PC-9 (cell line): ENCODE results near the gene GSC2. TPM values are rescaled to one million over a fixed set of nuclear protein-coding genes. Genes with fewer than 3 reads are reported as not detected.

Experiments used
- BruUV-seq: library from RNA; stranded (reverse); fragments of 400-500 nt; replicated peaks from 2 replicates; lab custom pipeline; 2021; lab: Mats Ljungman, UMichigan
- CTCF ChIA-PET: fragments of 300-600 bp; sonication (Branson Sonifier 250); formaldehyde crosslinking; loops from one replicate; lab custom pipeline; 2022; ENCODE audit warnings: antibody characterized with exemption; lab: Charles Lee
- POLR2A ChIA-PET: fragments of 300-600 bp; sonication (Branson Sonifier 250); formaldehyde crosslinking; loops from one replicate; lab custom pipeline; 2022; ENCODE audit warnings: antibody characterized with exemption; ENCODE audit not compliant: unreplicated experiment; lab: Charles Lee
- DNase-seq, 2 experiments: peaks; one replicate each; pipeline versions ENCODE4 v3.0.0 to v3.0.0-alpha.2; 2015 to 2022; ENCODE audit warnings: mixed read lengths in 1 of 2
- H2AFZ ChIP-seq: fragments of 200-600 bp; sonication (generic); 2 replicates; pipeline ENCODE4 v1.8.1; 2017; ENCODE audit warnings: antibody characterized with exemption
- H3F3A ChIP-seq: fragments of 200-600 bp; sonication (generic); 2 replicates; pipeline ENCODE4 v1.8.1; 2017; ENCODE audit warnings: antibody characterized with exemption, mild to moderate bottlenecking, low read depth; ENCODE audit not compliant: insufficient read depth
- H3K27ac ChIP-seq: fragments of 200-600 bp; sonication (generic); 2 replicates; pipeline ENCODE4 v1.6.1; 2016; ENCODE audit warnings: mixed run types
- H3K27me3 ChIP-seq: fragments of 200-600 bp; sonication (generic); 2 replicates; pipeline ENCODE4 v1.6.1; 2016; ENCODE audit warnings: low read depth, mixed run types; ENCODE audit not compliant: insufficient read depth
- H3K36me3 ChIP-seq: fragments of 200-600 bp; sonication (generic); 2 replicates; pipeline ENCODE4 v1.6.1; 2016; ENCODE audit warnings: low read depth, mixed run types
- H3K4me1 ChIP-seq: fragments of 200-600 bp; sonication (generic); replicated peaks from 2 replicates; pipeline ENCODE4 v1.6.1; 2016; ENCODE audit warnings: mixed run types; ENCODE audit not compliant: insufficient read depth
- H3K4me2 ChIP-seq: fragments of 200-600 bp; sonication (generic); 2 replicates; pipeline ENCODE4 v1.6.1; 2017; ENCODE audit warnings: mixed run types
- H3K4me3 ChIP-seq: fragments of 200-600 bp; sonication (generic); 2 replicates; pipeline ENCODE4 v1.6.1; 2016; ENCODE audit warnings: mixed run types
- H3K79me2 ChIP-seq: fragments of 200-600 bp; sonication (generic); 2 replicates; pipeline ENCODE4 v1.6.1; 2017; ENCODE audit warnings: low read depth, mixed run types
- H3K9me2 ChIP-seq: fragments of 200-600 bp; sonication (generic); 2 replicates; pipeline ENCODE4 v1.8.1; 2017; ENCODE audit warnings: mild to moderate bottlenecking; ENCODE audit not compliant: insufficient read depth
- H3K9me3 ChIP-seq: fragments of 200-600 bp; sonication (generic); 2 replicates; pipeline ENCODE4 v1.8.1; 2016; ENCODE audit warnings: low read depth; ENCODE audit not compliant: insufficient read depth
- H4K20me1 ChIP-seq: fragments of 200-600 bp; sonication (generic); 2 replicates; pipeline ENCODE4 v1.8.1; 2017; ENCODE audit not compliant: insufficient read depth
- CTCF ChIP-seq: fragments of 200-600 bp; sonication (generic); conservative IDR thresholded peaks from 2 replicates; pipeline ENCODE4 v1.6.1; 2017; ENCODE audit warnings: mixed run types, antibody characterized with exemption, mild to moderate bottlenecking, moderate library complexity
- EZH2 ChIP-seq: fragments of 200-600 bp; sonication (generic); IDR thresholded peaks from 2 replicates; pipeline ENCODE4 v1.8.0; 2017; ENCODE audit warnings: antibody characterized with exemption, low read depth
- intact Hi-C: fragments of 100-400 bp; cut with micrococcal nuclease; formaldehyde crosslinking; loops from one replicate; pipeline ENCODE4 v1.10.0; 2022; ENCODE audit not compliant: unreplicated experiment
- total RNA-seq: library from RNA; stranded (reverse); gene quantifications from 2 replicates; pipeline ENCODE4 v1.2.3, GENCODE V29; 2021

GSC2 gene
- total RNA-seq, 1 experiment from 2014 or later: not detected

- Histone ChIP-seq H4K20me1 (peaks cover 12% of the 10 kb centered on the region), H3K4me1 (peaks cover 16% of the 10 kb centered on the region), H3K27me3 (no peaks in the 10 kb centered on the region), H3K4me3 (no peak overlapping the region), H3K36me3 (no peaks in the 10 kb centered on the region), H3K9me2 (no peaks in the 10 kb centered on the region), H3K9me3 (no peaks in the 10 kb centered on the region), H3K4me2 (no peak overlapping the region), H2AFZ (no peak overlapping the region), H3K27ac (no peak overlapping the region), H3F3A (peaks cover 9% of the 10 kb centered on the region), H3K79me2 (peaks cover 72% of the 10 kb centered on the region)
- ChIA-PET CTCF (no interaction called here), POLR2A (no interaction called here)
- no TSS peak for BruUV-seq
- DNase-seq: no peak
- intact Hi-C loops: no loop called here
- TF ChIP-seq EZH2: no peak
- TF ChIP-seq CTCF: no peak
Measured at GRCh38 chr22:19106886-19107729, 43.0 kb downstream of the GSC2 start.

- POLR2A ChIA-PET: no interaction called here
- no peak overlapping the region for H3K4me2 ChIP-seq
- H3K9me3 ChIP-seq: no peaks in the 10 kb centered on the region
- no peaks in the 10 kb centered on the region for H3K27me3 ChIP-seq
- H3K79me2 ChIP-seq: peaks cover 67% of the 10 kb centered on the region
- no peaks in the 10 kb centered on the region for H3K36me3 ChIP-seq
- CTCF ChIA-PET: no interaction called here
- peaks cover 16% of the 10 kb centered on the region for H3K4me1 ChIP-seq
- no peak for DNase-seq
- no peak; the same call in 1 of the 2 replicates for TF ChIP-seq CTCF
- TF ChIP-seq EZH2: no peak
- H3K4me3 ChIP-seq: no peak overlapping the region
- peaks cover 9% of the 10 kb centered on the region for H3F3A ChIP-seq
- intact Hi-C loops: no loop called here
- no TSS peak for BruUV-seq
- no peak overlapping the region for H2AFZ ChIP-seq
- no peaks in the 10 kb centered on the region for H3K9me2 ChIP-seq
- no peak overlapping the region for H3K27ac ChIP-seq
- peaks cover 12% of the 10 kb centered on the region for H4K20me1 ChIP-seq
Measured at GRCh38 chr22:19105867-19106802, 44.0 kb downstream of the GSC2 start.

GRCh38 chr22:19105456-19105855, 44.6 kb downstream of the GSC2 start:
- Histone ChIP-seq H3K79me2 (peaks cover 61% of the 10 kb centered on the region), H3K27me3 (no peaks in the 10 kb centered on the region), H3K27ac (no peak overlapping the region), H3F3A (peaks cover 9% of the 10 kb centered on the region), H3K4me2 (no peak overlapping the region), H3K36me3 (no peaks in the 10 kb centered on the region), H2AFZ (no peak overlapping the region), H3K4me3 (no peak overlapping the region), H3K9me3 (no peaks in the 10 kb centered on the region), H3K9me2 (no peaks in the 10 kb centered on the region), H4K20me1 (peaks cover 12% of the 10 kb centered on the region), H3K4me1 (peaks cover 16% of the 10 kb centered on the region)
- no peak for TF ChIP-seq EZH2
- TF ChIP-seq CTCF: no peak
- POLR2A ChIA-PET: no interaction called here
- no peak for DNase-seq
- no TSS peak for BruUV-seq
- intact Hi-C loops: no loop called here
- CTCF ChIA-PET: no interaction called here
